ENCODE results near the gene TMEM18. TPM values are rescaled to one million over a fixed set of nuclear protein-coding genes. Genes with fewer than 3 reads are reported as not detected.

The TMEM18 gene
- total RNA-seq, 1 experiment from 2014 or later: 30.7 TPM

DNA sequence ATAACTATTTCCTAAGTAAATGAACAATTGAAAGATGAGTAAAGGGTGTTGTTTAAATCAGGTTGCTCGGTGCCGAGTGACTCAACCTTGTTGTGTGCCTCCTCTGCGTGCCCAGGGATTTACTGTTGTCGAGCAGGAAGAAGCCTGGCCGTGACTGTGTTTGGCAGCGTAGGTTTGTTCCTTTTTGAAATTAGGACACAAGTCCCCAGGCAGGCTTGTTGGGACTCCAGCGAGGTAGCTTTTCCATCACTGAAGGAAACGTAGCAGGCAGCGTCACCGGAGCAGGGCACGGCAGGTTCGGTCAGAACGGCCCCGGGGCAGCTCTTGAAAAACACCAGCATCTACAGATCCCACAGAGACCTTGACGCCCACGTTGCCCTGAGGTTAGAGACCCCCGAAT is 48.6 kb downstream of the TMEM18 start:
- H2AFZ ChIP-seq (ENCODE audit: low read length): no peak overlapping the region
- no peak for TF ChIP-seq CTCF (conservative IDR thresholded peaks at IDR 0.05)
- H3K79me1 ChIP-seq (ENCODE audit: insufficient read depth, low read depth, low read length, poor library complexity, severe bottlenecking): no peaks in the 10 kb centered on the region
- no peak overlapping the region for H2AK5ac ChIP-seq (ENCODE audit: insufficient read length, low read length)
- no peak overlapping the region for H2BK20ac ChIP-seq (ENCODE audit: low read depth, low read length, poor library complexity, severe bottlenecking)
- no peak overlapping the region for H3K9ac ChIP-seq (ENCODE audit: extremely low read depth, insufficient read length, low read length)
- no peak overlapping the region for H3K18ac ChIP-seq (ENCODE audit: insufficient read length, low read depth, low read length)
- H3K27ac ChIP-seq (ENCODE audit: insufficient read length, low read depth, low read length): no peak overlapping the region
- no peak overlapping the region for H3K56ac ChIP-seq (ENCODE audit: insufficient read length, low read depth, low read length)
- H3K36me3 Mint-ChIP-seq (ENCODE audit: insufficient read depth in 1 of 3, low read depth in 3 of 3): no peaks in the 10 kb centered on the region
- no peak overlapping the region for H4K91ac ChIP-seq (ENCODE audit: insufficient read length, low read depth, low read length)
- H3K27ac Mint-ChIP-seq: peak overlapping the region in 1 of 3 experiments; percentile 24; a peak in 1 of 7 replicates
- DNase-seq: no peak
- no peak overlapping the region for H2BK15ac ChIP-seq (ENCODE audit: low read depth, low read length)
- H3K4me1 Mint-ChIP-seq: peaks cover 13 to 18% of the 10 kb centered on the region in 2 experiments
- no peak overlapping the region for H3K4ac ChIP-seq (ENCODE audit: low read depth, low read length)
- H3K9me3 Mint-ChIP-seq: peaks cover 0 to 4% of the 10 kb centered on the region in 2 experiments; a peak in 3 of 5 replicates
- peaks cover 2% of the 10 kb centered on the region; the same call in 1 of the 2 replicates for H3K27me3 Mint-ChIP-seq (ENCODE audit: low read depth)
- no peak overlapping the region; the same call in 1 of the 2 replicates for H3K14ac ChIP-seq (ENCODE audit: insufficient read depth, low read length)
- H2BK5ac ChIP-seq (ENCODE audit: insufficient read length, low read length): no peak overlapping the region
- H2BK120ac ChIP-seq (ENCODE audit: low read depth, low read length, poor library complexity, severe bottlenecking): no peak overlapping the region
- H3K23ac ChIP-seq (ENCODE audit: insufficient read length, low read depth, low read length): no peak overlapping the region
- no peak overlapping the region for H3K4me2 ChIP-seq (ENCODE audit: insufficient read depth, insufficient read length, low read length)
- WGBS (ENCODE audit: extremely low coverage, insufficient read length, low lambda C conversion rate): no CpG with 5 or more reads among the region's 17 CpGs
- H3K27me3 ChIP-seq (ENCODE audit: insufficient read depth, low read length): no peaks in the 10 kb centered on the region
- no peak overlapping the region for H3T11ph ChIP-seq (ENCODE audit: low read length)
- no peaks in the 10 kb centered on the region for H3K79me2 ChIP-seq (ENCODE audit: insufficient read depth, low read length)
- no peak overlapping the region for H2BK12ac ChIP-seq (ENCODE audit: insufficient read length, low read depth, low read length)
- no peaks in the 10 kb centered on the region for H3K23me2 ChIP-seq (ENCODE audit: insufficient read length, low read depth, low read length, poor library complexity, severe bottlenecking)
- no peak overlapping the region for H3K4me3 Mint-ChIP-seq
- H3K4me1 ChIP-seq (ENCODE audit: insufficient read depth, low read length): no peaks in the 10 kb centered on the region
- no peak overlapping the region for H4K8ac ChIP-seq (replicated peaks; ENCODE audit: insufficient read length, low read depth, low read length)
- no peak overlapping the region for H4K5ac ChIP-seq (ENCODE audit: insufficient read length, low read depth, low read length)
- H4K20me1 ChIP-seq (ENCODE audit: control insufficient read depth, insufficient read depth, insufficient read length): no peaks in the 10 kb centered on the region
- H3K9me3 ChIP-seq (ENCODE audit: control insufficient read depth, low read depth, low read length): no peaks in the 10 kb centered on the region
